ENCODE results near the gene WASL. TPM values are rescaled to one million over a fixed set of nuclear protein-coding genes. Genes with fewer than 3 reads are reported as not detected.

The WASL gene
- total RNA-seq, 3 donors from 2014 or later (not counting 1 experiment from before 2014, with no cell fraction given): 9.6 to 12.1 (median 10.6) TPM

DNA sequence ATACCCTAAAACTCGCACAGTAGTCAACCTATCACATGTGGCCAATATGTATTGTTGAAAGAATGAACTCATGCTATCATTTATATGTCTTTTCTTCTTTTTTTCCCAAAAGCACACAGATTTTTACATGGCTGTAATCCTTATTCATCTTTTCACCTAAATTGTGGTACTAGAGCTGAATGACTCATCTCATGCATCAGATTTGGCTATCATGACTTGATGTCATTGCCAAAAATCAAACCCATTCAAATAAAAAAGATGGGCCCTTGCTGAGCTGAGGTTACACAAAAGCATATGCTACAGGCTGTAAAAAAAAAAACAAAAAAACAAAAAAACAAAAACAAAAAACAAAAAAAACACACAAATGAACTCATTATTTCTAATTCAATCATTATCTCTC is 96.4 kb downstream of the WASL start:
- no peak overlapping the region for H3K4me3 ChIP-seq (ENCODE audit: low read length)
- intact Hi-C loops (cut with micrococcal nuclease): no loop called here
- ATAC-seq (no peak), DNase-seq (no peak)
- no peaks in the 10 kb centered on the region for H3K36me3 ChIP-seq (ENCODE audit: control insufficient read depth, insufficient read depth, low read length)
- Mint-ChIP-seq H3K27ac (no peak overlapping the region), H3K9me3 (no peaks in the 10 kb centered on the region), H3K27me3 (ENCODE audit: low read depth in 2 of 2) (peaks cover 6 to 13% of the 10 kb centered on the region in 2 donors), H3K4me1 (no peaks in the 10 kb centered on the region), H3K4me3 (no peak overlapping the region), H3K36me3 (no peaks in the 10 kb centered on the region)
- no peaks in the 10 kb centered on the region for H3K27me3 ChIP-seq (ENCODE audit: control insufficient read depth, insufficient read depth, low read length)
- H3K9me3 ChIP-seq (ENCODE audit: control insufficient read depth, insufficient read depth, low read length): no peaks in the 10 kb centered on the region
- H3K4me1 ChIP-seq (ENCODE audit: control insufficient read depth, insufficient read depth, low read length): no peaks in the 10 kb centered on the region
- no CpG with 5 or more reads among the region's 1 CpG for WGBS (ENCODE audit: insufficient coverage)
- no peak overlapping the region for H3K27ac ChIP-seq (ENCODE audit: low read length)
- no peak for TF ChIP-seq CTCF (IDR thresholded peaks at IDR 0.05)

- ATAC-seq (no peak), DNase-seq (no peak)
- intact Hi-C loops (cut with micrococcal nuclease): no loop called here
- Mint-ChIP-seq H3K27me3 (ENCODE audit: low read depth in 2 of 2) (peaks cover 6 to 13% of the 10 kb centered on the region in 2 donors), H3K36me3 (no peaks in the 10 kb centered on the region), H3K4me1 (no peaks in the 10 kb centered on the region), H3K27ac (no peak overlapping the region), H3K9me3 (no peaks in the 10 kb centered on the region), H3K4me3 (no peak overlapping the region)
- H3K4me3 ChIP-seq (ENCODE audit: low read length): no peak overlapping the region
- no peaks in the 10 kb centered on the region for H3K9me3 ChIP-seq (ENCODE audit: control insufficient read depth, insufficient read depth, low read length)
- no peak overlapping the region for H3K27ac ChIP-seq (ENCODE audit: low read length)
- no peaks in the 10 kb centered on the region for H3K4me1 ChIP-seq (ENCODE audit: control insufficient read depth, insufficient read depth, low read length)
- no peak for TF ChIP-seq CTCF (IDR thresholded peaks at IDR 0.05)
- 90% methylated on average over 1 of the region's 2 CpGs for WGBS (ENCODE audit: insufficient coverage)
- H3K36me3 ChIP-seq (ENCODE audit: control insufficient read depth, insufficient read depth, low read length): no peaks in the 10 kb centered on the region
- H3K27me3 ChIP-seq (ENCODE audit: control insufficient read depth, insufficient read depth, low read length): no peaks in the 10 kb centered on the region
These were observed 98.2 kb downstream of the WASL start for GRCh38 chr7:123650595-123650994.

DNA sequence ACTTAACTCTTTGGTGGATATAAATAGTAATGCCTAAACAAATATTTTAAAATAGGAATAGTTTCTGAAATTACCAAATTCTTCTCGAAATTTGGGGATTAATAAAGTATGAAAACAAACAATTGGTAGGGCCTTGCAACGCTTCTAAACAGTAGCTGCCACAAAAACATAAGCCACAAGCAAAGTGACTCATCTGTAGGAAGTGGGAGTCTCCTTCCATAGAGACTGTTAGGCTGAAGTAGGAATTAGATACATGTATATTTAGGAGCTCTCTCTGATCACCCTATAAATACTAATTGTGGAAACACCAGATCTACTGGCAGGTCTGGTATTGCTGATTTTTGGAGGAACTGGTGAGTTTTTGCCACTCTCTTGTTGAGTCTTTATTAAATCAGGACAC is 98.8 kb downstream of the WASL start:
- intact Hi-C loops (cut with micrococcal nuclease): no loop called here
- no peak overlapping the region for H3K4me3 ChIP-seq (ENCODE audit: low read length)
- no peak overlapping the region for H3K27ac Mint-ChIP-seq
- peaks cover 8 to 15% of the 10 kb centered on the region in 2 donors for H3K27me3 Mint-ChIP-seq (ENCODE audit: low read depth in 2 of 2)
- ATAC-seq: no peak
- H3K9me3 Mint-ChIP-seq: no peaks in the 10 kb centered on the region
- no CpG with 5 or more reads among the region's 2 CpGs for WGBS (ENCODE audit: insufficient coverage)
- H3K27me3 ChIP-seq (ENCODE audit: control insufficient read depth, insufficient read depth, low read length): no peaks in the 10 kb centered on the region
- H3K4me1 ChIP-seq (ENCODE audit: control insufficient read depth, insufficient read depth, low read length): no peaks in the 10 kb centered on the region
- no peak overlapping the region for H3K4me3 Mint-ChIP-seq
- no peaks in the 10 kb centered on the region for H3K9me3 ChIP-seq (ENCODE audit: control insufficient read depth, insufficient read depth, low read length)
- no peak for DNase-seq
- no peak for TF ChIP-seq CTCF (IDR thresholded peaks at IDR 0.05)
- H3K4me1 Mint-ChIP-seq: no peaks in the 10 kb centered on the region
- H3K36me3 ChIP-seq (ENCODE audit: control insufficient read depth, insufficient read depth, low read length): no peaks in the 10 kb centered on the region
- no peak overlapping the region for H3K27ac ChIP-seq (ENCODE audit: low read length)
- no peaks in the 10 kb centered on the region for H3K36me3 Mint-ChIP-seq

DNA sequence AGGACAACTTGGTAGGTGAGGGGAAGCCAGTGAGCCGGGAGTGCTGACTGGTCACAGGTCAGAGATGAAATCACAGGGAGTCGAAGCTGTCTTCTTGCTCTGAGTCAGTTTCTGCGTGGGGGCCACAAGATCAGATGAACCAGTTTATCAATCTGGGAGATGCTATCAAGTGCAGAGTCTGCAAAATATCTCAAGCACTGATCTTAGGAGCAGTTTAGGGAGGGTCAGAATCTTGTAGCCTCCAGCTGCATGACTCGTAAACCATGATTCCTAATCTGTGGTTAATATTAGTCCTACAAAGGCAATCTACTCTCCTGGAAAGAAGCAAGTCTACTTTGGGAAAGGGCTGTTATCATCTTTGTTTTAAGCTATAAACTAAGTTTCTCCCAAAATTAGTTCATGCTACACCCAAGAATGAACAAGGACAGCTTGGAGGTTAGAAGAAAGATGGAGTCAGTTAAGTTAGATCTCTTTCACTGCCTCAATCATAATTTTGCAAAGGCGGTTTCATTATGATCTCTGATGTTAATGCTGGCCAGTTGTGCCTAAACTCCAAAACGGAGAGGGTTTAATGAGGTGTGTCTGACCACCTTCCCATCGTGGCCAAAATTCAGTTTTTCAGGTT is 101.6 kb downstream of the WASL start:
- intact Hi-C loops (cut with micrococcal nuclease): no loop called here
- Histone ChIP-seq H3K4me3 (ENCODE audit: low read length) (no peak overlapping the region), H3K27ac (ENCODE audit: low read length) (no peak overlapping the region), H3K4me1 (ENCODE audit: control insufficient read depth, insufficient read depth, low read length) (no peaks in the 10 kb centered on the region), H3K9me3 (ENCODE audit: control insufficient read depth, insufficient read depth, low read length) (no peaks in the 10 kb centered on the region), H3K27me3 (ENCODE audit: control insufficient read depth, insufficient read depth, low read length) (no peaks in the 10 kb centered on the region), H3K36me3 (ENCODE audit: control insufficient read depth, insufficient read depth, low read length) (no peaks in the 10 kb centered on the region)
- H3K9me3 Mint-ChIP-seq: no peaks in the 10 kb centered on the region
- H3K36me3 Mint-ChIP-seq: no peaks in the 10 kb centered on the region
- H3K4me3 Mint-ChIP-seq: no peak overlapping the region
- WGBS (ENCODE audit: insufficient coverage): 74% methylated on average over 7 of the region's 7 CpGs
- H3K27me3 Mint-ChIP-seq (ENCODE audit: low read depth in 2 of 2): peaks cover 13 to 43% of the 10 kb centered on the region in 2 donors
- no peak for DNase-seq
- H3K27ac Mint-ChIP-seq: no peak overlapping the region
- TF ChIP-seq CTCF (IDR thresholded peaks at IDR 0.05): no peak
- no peaks in the 10 kb centered on the region for H3K4me1 Mint-ChIP-seq
- ATAC-seq: no peak

All from natural killer cell (primary cell).